NCI-H510A treated with DMSO at 0.1 percent for 48 hours (cell line): Measurements from ENCODE around the gene PDP2.

Experiments used
- DNase-seq: peaks from one replicate; lab custom pipeline; 2025; lab: John Stamatoyannopoulos, UW

Gene PDP2

GRCh38 chr16:66935314-66936011, 55.1 kb downstream of the PDP2 start, which contains the start of gene CES2:
Gene CES2 (plus strand): TSS chr16:66935516. CDS start chr16:66935636, 120 bp downstream.
- no peak for DNase-seq

GRCh38 chr16:66936462-66936861, 56.1 kb downstream of the PDP2 start:
- no peak for DNase-seq

DNA sequence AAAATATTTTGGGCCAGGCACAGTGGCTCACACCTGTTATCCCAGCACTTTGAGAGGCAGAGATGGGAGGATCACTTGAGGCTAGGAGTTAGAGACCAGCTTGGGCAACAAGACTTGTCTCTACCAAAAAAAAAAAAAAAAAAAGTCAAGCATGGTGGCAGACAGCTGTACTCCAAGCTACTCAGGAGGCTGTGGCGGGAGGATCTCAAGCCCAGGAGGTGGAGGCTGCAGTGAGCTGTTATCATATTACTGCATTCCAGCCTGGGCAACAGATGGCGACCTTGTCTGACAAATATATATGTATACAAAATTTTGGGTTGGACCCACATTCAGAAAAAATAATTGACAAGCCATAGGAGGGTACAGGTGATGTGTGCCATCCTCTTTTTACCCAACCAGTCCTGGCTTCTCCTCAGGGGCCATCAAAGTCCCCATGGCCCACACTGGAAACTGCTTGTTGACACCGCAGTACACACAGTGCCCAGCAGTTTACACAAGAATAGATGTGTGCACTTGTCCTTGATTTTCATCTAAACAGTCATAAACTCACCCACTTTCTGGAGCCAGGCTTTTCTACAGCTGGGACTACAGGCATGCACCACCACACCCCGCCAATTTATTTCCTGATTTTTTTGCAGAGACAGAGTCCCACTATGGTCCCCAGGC, 56.7 kb downstream of the PDP2 start:
- no peak for DNase-seq

DNA sequence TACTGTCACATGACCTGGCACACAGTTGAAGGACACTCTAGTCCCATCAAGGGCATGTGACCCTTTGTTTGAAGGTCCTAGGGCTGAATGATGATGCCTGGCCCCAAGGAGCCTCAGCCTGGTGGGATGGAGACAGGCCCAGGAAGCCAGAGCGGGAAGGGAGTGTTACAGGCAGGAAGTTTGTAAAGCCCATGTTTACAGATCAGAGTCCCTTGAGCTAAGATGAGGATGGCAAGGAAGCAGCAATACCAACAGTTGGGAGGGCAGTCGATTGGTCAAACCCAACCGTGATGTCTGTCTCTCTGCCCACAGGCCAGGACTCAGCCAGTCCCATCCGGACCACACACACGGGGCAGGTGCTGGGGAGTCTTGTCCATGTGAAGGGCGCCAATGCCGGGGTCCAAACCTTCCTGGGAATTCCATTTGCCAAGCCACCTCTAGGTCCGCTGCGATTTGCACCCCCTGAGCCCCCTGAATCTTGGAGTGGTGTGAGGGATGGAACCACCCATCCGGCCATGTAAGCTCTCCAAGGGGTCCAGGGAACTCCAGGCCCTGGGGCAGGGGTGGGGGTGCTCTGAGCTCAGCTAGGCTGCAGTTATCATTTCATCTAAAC, 57.5 kb downstream of the PDP2 start:
- no peak for DNase-seq

DNA sequence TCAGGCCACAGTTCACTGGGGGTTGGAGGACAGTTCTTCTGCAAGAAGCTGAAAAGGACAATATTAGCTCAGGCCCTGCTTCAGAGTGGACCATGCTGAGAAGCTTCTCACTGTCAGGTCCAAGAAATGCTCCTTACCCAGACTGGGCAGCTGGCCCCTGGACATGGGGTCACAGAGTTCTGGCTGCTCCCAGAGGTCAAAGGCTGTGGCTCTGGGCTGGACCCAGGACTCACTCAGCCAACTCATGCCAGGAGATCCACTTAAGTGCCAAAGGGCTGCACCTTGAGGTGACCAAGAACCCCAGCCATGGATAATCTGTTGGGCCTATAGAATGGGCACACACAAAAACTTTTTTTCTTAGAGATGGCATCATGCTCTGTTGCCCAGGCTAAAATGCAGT, 59.1 kb downstream of the PDP2 start:
- DNase-seq = no peak

GRCh38 chr16:66940236-66940635, 59.9 kb downstream of the PDP2 start:
- DNase-seq = no peak
